ENCODE data around the gene OR5B21. TPM values are rescaled to one million over a fixed set of nuclear protein-coding genes. Genes with fewer than 3 reads are reported as not detected.

Gene OR5B21
- not detected for total RNA-seq
- polyA plus RNA-seq (2013, experiment 1 of 2), result 0.19 TPM
- polyA plus RNA-seq (2013, experiment 2 of 2), result 0.44 TPM
- 0 to 1.9 (median 0.11) reads per million in 172 experiments for total RNA-seq

- no peak within 1 kb of the TSS for H3K27ac Mint-ChIP-seq
These were observed at the start of gene OR5B21 for GRCh38 chr11:58508005-58508404. Gene OR5B21 (minus strand): TSS chr11:58508105. CDS start chr11:58508105, 0 bp downstream.

GRCh38 chr11:58549644-58550043 lies 41.7 kb upstream of the OR5B21 start:
- no peaks in the 10 kb centered on the region for H3K27me3 Mint-ChIP-seq
- no peak overlapping the region for H3K4me3 Mint-ChIP-seq
- no peak overlapping the region for H3K27ac Mint-ChIP-seq
- ChIA-PET CTCF (no interaction called here), POLR2A (no interaction called here)
- Histone ChIP-seq H3K9me3 (ENCODE audit: control insufficient read depth in 1 of 2, insufficient read depth in 1 of 2, low read length in 2 of 2) (no peaks in the 10 kb centered on the region), H3K27me3 (ENCODE audit: control insufficient read depth in 1 of 2, insufficient read depth in 2 of 2, low read length in 2 of 2) (no peaks in the 10 kb centered on the region), H3K4me1 (ENCODE audit: insufficient read depth, low read length) (no peaks in the 10 kb centered on the region), H3K27ac (ENCODE audit: low read depth in 1 of 2, low read length in 2 of 2) (no peak overlapping the region), H3K36me3 (ENCODE audit: insufficient read depth, low read length) (peaks cover 100% of the 10 kb centered on the region), H3K4me3 (ENCODE audit: low read length) (no peak overlapping the region)
- peaks cover 18% of the 10 kb centered on the region for H3K4me1 Mint-ChIP-seq (ENCODE audit: low read depth)
- intact Hi-C loops (cut with DNase I, micrococcal nuclease), result no loop called here
- no peak for TF ChIP-seq CTCF (IDR thresholded peaks at IDR 0.05)
- DNase-seq (no peak), ATAC-seq (ENCODE audit: poor library complexity) (no peak)
- no peaks in the 10 kb centered on the region for H3K9me3 Mint-ChIP-seq
- H3K36me3 Mint-ChIP-seq (ENCODE audit: low read depth), result peaks cover 98% of the 10 kb centered on the region

More at GRCh38 chr11:58508005-58508404, at the start of gene OR5B21:
- Histone ChIP-seq H3K4me3 (ENCODE audit: low read length) (no peak within 1 kb of the TSS), H3K36me3 (ENCODE audit: insufficient read depth, low read length) (no peaks in the 10 kb centered on the region), H3K27me3 (ENCODE audit: control insufficient read depth in 1 of 2, insufficient read depth in 2 of 2, low read length in 2 of 2) (no peaks in the 10 kb centered on the region), H3K4me1 (ENCODE audit: insufficient read depth, low read length) (no peaks in the 10 kb centered on the region), H3K9me3 (ENCODE audit: control insufficient read depth in 1 of 2, insufficient read depth in 1 of 2, low read length in 2 of 2) (no peaks in the 10 kb centered on the region), H3K27ac (ENCODE audit: low read depth in 1 of 2, low read length in 2 of 2) (no peak within 1 kb of the TSS)
- ATAC-seq (ENCODE audit: poor library complexity) (no peak), DNase-seq (no peak)
- H3K27me3 Mint-ChIP-seq, result no peaks in the 10 kb centered on the region
- no peaks in the 10 kb centered on the region for H3K9me3 Mint-ChIP-seq
- ChIA-PET POLR2A (no interaction called here), CTCF (no interaction called here)
- peaks cover 11% of the 10 kb centered on the region for H3K36me3 Mint-ChIP-seq (ENCODE audit: low read depth)
- intact Hi-C loops (cut with DNase I, micrococcal nuclease), result no loop called here
- no peak for TF ChIP-seq CTCF (IDR thresholded peaks at IDR 0.05)
- H3K4me3 Mint-ChIP-seq, result no peak within 1 kb of the TSS
- H3K4me1 Mint-ChIP-seq (ENCODE audit: low read depth), result no peaks in the 10 kb centered on the region

GRCh38 chr11:58546841-58547240 lies 38.9 kb upstream of the OR5B21 start:
- CTCF ChIA-PET, result no interaction called here
- H3K36me3 Mint-ChIP-seq (ENCODE audit: low read depth), result peaks cover 92% of the 10 kb centered on the region

More at GRCh38 chr11:58546841-58547240, 38.9 kb upstream of the OR5B21 start:
- Mint-ChIP-seq H3K4me3 (no peak overlapping the region), H3K27ac (peak overlapping the region; percentile 72), H3K27me3 (no peaks in the 10 kb centered on the region), H3K9me3 (no peaks in the 10 kb centered on the region), H3K4me1 (ENCODE audit: low read depth) (peaks cover 30% of the 10 kb centered on the region)
- ATAC-seq (ENCODE audit: poor library complexity) (no peak), DNase-seq (no peak)
- H3K27me3 ChIP-seq (ENCODE audit: control insufficient read depth in 1 of 2, insufficient read depth in 2 of 2, low read length in 2 of 2), result no peaks in the 10 kb centered on the region
- TF ChIP-seq CTCF (IDR thresholded peaks at IDR 0.05), result no peak
- POLR2A ChIA-PET, result interaction anchor here (0.7 kb wide), 1 partner anchor 1120 kb away, joined by 3 read pairs; no protein-coding TSS in a partner anchor
- intact Hi-C loops (cut with DNase I, micrococcal nuclease), result no loop called here
- no peaks in the 10 kb centered on the region for H3K9me3 ChIP-seq (ENCODE audit: control insufficient read depth in 1 of 2, insufficient read depth in 1 of 2, low read length in 2 of 2)
- no peak overlapping the region for H3K27ac ChIP-seq (ENCODE audit: low read depth in 1 of 2, low read length in 2 of 2)
- peaks cover 92% of the 10 kb centered on the region for H3K36me3 ChIP-seq (ENCODE audit: insufficient read depth, low read length)
- H3K4me3 ChIP-seq (ENCODE audit: low read length), result no peak overlapping the region
- no peaks in the 10 kb centered on the region for H3K4me1 ChIP-seq (ENCODE audit: insufficient read depth, low read length)
